Ecto neural progenitor cell (in vitro differentiated cells): ENCODE results near the gene TBC1D2.
A peak's percentile ranks its signal among the peaks of the same experiment; 100 is the strongest.

Experiments used
- DNase-seq: peaks from one replicate; pipeline ENCODE4 v3.0.0-alpha.2; 2018; ENCODE audit warnings: low spot score

Gene TBC1D2

DNA sequence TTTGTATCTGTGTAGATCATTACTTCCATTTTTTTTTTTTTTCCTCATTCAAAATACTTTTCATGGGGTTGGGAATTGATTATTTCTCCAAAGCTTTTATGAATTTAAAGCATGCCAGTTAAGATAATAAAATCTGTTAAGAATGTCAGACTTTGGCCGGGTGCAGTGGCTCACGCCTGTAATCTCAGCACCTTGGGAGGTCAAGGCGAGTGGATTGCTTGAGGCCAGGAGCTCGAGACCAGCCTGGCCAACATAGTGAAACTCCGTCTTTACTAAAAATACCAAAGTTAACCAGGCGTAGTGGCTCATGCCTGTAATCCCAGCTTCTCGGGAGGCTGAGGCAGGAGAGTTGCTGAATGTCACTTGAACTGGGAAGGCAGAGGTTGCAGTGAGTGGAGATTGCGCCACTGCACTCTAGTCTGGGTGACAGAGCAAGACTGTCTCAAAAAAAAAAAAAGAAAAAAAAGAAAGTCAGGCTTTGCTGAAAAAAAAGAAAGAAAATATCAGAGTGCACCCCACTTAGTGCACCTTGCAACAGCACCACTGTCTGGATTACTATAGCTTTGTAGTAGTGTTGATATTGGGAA, 18.5 kb downstream of the TBC1D2 start:
- DNase-seq, result no peak

DNA sequence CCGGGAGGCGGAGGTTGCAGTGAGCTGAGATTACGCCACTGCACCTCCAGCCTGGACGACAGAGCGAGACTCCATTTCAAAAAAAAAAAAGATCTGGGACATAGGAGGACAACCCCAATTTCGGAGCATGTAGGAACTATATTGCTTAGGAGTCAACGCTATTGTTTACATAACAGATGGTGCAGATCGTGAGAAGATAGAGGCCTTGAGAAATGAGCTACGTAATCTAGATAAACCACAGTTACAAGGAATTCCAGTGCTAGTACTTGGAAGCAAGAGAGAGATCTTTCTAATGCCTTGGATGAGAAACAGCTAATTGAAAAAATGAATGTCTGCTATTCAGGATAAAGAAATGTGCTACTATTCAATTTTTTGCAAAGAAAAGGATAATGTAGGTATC, 20.3 kb downstream of the TBC1D2 start:
- no peak for DNase-seq

DNA sequence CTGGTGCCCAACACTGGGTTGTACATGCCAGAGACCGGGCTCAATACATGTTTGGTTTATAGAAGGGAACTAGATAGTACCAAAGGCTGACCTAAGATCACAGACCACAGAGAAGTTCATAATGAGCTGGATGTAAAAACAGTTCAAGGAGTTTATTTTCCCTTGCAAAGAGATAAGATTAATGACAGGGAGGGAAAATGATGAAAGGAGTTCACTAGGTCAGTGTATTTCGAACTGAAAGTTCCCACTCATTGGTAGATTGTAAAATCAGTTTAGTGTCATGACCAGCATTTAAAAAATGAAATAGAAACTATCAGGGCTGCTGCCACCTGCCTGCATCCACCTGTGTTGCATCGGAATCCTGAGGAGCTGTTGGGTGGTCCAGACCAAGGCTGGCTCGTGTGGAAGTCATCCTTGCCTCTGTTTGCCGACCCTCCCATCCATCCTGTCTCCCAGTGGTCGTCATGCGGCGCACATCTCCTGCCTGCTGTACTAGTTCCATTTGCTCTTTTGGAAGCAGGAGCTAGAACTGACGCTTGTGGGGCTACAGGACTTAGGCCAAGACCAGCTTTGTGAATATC, 21.1 kb downstream of the TBC1D2 start:
- no peak for DNase-seq

DNA sequence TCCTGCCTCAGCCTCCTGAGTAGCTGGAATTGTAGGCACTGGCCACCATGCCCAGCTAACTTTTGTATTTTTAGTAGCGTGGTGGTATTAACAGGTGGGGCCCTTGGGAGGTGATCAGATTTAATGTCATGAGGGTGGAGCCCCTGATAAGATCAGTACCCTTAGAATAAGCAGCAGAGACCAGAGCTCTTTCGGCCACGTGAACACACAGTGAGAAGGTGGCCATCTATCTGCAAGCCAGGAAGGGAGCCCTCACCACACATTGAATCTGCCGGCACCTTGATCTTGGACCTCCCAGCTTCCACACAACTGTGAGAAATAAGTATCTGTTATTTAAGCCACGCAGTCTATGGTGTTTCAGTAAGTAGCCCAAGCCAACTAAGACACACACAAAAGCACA, 22.5 kb downstream of the TBC1D2 start:
- DNase-seq, result no peak

DNA sequence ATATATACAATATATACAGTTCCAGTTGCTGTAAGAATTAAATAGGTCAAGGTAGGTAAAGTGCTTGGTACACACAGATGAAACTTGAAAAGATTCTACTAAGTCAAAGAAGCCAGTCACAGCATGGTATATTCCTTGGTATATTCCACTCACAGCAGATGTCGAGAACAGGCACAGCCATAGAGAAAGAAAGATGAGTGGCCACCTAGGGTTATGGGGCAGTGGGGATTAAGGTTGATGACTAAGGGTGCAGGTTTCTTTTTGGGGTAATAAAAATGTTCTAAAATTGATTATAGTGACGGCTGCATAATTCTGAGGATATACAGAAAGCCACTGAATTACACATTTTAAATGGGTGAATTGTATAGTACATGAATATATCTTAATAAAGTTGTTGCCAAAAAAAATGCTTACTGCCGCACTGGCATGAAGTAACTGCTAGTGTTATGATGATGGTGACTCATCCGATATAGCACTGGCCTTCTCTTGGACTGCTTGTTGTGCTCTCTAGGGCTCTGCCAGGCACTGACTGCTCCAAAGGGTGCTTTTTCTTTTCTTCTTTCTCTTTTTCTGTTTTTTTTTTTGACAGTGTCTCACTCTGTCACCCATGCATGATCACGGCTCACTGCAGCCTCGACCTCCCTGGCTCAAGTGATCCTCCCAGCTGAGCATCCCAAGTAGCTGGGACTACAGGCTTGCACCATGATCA, 23.5 kb downstream of the TBC1D2 start:
- no peak for DNase-seq

DNA sequence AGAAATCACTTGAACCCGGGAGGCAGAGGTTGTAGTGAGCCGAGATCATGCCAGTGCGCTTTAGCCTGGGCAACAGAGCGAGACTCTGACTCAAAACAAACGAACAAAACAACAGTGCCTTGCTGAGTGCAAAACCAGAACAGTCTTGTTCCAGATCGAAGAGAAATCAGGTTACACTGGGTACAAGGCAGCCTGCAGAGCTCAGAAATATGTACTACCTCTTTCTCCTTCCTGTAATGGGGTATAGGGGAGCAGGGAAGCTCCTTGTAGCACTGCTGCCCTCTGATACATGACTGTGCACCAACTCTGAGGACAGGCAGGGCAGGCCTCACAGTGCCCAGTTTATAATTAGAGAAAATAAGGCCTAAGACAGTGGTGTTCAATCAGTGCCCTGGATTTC, 24.7 kb downstream of the TBC1D2 start:
- DNase-seq, result no peak

DNA sequence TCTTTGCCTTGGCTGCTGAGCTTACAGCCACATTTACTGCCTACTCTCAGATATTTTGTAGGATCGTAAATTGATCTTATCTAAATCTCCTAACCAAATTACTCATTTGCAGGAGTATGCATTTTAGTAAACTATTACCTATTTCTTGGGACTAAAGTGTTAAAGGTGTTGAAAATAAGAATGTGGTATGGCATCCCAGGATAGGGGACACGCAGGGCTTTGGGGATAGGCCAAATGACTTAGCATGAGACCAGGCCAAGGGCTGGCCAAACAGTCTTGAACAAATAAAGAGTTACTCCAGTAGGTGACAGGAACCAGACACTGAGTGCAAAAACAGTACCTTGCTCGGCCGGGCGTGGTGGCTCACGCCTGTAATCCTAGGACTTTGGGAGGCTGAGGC, 25.1 kb downstream of the TBC1D2 start:
- no peak for DNase-seq

DNA sequence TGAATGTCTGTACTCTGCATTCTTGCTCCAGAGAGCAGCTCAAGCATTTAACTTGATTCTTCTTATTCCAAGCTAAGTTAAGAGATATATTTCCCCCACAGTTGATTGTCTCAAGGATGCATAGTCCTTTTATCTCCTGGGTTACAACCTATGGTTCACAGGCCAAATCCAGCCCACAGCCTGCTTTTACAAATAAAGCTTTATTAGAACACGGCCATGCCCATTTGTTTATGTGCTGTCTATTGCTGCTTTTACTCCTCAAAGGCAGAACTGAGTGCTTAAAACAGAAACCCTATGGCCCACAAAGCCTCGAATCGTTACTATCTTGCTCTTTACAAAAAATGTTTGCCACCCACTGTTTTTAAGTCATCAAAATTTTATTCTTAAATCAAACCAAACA, 25.8 kb downstream of the TBC1D2 start:
- DNase-seq, result no peak

DNA sequence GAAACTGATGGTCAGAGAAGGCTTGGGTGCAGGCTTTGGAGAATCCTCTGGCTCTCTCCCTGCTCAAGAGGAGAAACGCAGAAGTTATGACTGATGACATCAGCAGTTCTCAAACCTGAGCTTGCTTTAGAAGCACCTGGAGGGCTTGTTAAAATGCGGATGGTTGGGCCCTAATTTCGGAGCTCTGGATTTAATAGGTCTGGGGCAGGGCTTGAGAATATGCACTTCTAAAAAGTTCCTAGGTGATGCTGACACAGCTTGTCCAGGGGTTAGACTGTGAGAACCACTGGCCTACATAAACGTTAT, 26.4 kb downstream of the TBC1D2 start:
- no peak for DNase-seq

DNA sequence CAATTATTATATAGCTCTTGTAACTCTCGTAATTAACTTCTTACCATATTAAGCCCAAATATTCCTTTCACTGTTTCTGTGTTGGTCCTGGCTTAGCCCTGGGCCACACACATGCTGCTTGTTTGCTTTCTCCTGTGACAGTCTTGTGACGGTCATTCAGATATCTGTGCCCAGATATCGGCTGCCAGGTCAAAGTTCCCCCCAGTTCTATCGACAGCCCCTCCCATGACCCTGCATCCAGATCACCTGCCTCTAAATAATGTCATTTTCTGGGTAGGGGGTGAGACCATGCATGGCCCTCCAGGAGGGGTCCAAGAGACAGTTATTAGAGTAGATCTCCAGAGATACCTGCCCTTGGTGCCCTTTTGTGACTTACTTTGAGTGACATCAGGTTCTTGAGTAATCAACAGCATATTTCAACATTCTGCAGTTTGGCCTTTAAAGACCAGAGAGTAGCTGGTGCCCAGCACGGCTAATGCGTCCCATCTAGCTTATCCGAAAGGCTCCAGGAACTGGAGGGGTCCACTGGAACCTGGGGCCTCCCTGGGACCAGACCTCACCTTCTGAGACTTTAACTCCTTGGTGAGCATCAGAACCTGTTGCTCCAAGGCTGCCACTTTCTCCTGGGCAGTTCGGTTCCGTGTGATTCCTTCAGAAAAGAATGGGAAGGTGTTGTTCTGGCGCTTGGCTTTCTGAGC, 26.9 kb downstream of the TBC1D2 start:
- DNase-seq, result no peak

DNA sequence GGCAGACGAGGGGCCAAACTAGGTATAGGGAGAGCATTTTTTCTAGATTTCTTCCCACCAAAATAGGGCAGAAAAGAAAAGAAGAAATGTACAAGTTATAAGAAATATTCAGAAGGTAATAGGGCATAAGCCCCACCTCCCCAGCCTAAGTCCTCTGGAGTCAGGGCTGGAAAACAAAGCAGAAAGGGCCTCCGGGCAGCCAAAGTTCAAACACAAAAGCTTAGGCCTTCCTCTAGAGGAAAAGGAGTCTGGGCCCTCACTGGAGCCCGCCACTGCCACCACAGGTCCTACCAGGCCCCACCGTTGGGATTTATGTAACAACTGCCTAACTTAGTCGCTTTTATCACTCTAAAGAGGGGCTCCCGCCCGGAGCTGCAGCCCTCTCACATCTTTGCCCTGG, 27.6 kb downstream of the TBC1D2 start:
- DNase-seq, result no peak

DNA sequence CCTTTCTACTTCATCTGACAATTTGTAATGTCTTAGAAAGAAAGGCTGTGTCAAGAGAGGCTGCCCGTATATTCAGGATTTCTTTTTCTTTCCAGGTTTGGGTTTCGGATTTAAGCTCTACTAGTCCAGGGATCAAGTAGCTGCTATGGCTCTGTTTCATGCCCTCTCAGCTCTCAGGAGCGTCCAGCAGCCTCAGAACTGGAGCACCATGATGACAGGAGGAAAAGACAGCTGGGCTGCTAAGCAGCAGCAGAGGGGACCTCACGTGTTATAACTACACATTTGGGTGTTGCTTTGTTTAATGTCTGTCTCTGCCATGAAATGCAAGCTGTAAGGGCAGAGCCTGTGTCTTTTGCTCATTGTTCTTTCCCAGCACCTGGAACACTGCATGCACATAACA, 28.5 kb downstream of the TBC1D2 start:
- DNase-seq, result no peak

DNA sequence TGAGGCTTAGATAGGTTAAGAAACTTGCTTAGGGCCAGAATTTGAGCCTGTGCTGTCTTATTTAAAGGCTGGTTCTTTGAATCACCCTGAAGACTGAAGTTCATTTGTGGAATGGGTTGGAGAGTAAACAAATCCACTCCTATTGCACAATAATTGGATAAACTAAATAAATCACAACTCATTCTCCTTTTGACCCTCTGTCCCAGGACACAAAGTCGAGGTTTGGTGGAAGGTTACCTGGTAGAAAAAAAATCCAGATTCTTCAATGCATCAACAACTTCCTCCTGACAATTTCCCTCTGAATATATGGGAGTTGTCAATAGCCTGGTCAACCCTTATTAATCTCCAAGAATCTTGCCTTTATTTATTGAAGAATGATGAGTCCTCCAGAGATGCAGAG, 28.9 kb downstream of the TBC1D2 start:
- no peak for DNase-seq

DNA sequence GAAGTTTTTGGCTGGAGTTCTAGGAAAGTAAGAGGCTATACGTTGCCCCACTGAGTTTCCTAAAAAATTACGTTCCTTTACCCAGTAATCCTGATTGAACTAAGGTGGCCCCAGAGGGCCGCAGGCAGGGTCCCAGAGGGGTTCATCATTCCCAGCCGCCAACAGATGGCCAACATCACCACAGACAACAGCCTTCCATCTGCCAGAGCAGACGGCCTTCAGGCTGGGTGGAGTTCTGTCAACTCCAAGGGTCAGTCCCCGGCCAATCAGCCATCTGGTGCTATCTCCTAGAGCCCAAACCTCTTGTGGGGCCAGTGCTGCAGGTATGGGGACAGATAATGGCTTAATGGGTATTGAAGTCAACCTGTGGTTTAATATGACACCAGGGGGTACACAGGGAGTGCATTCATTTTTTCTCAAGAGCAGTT, 30.4 kb downstream of the TBC1D2 start:
- no peak for DNase-seq

DNA sequence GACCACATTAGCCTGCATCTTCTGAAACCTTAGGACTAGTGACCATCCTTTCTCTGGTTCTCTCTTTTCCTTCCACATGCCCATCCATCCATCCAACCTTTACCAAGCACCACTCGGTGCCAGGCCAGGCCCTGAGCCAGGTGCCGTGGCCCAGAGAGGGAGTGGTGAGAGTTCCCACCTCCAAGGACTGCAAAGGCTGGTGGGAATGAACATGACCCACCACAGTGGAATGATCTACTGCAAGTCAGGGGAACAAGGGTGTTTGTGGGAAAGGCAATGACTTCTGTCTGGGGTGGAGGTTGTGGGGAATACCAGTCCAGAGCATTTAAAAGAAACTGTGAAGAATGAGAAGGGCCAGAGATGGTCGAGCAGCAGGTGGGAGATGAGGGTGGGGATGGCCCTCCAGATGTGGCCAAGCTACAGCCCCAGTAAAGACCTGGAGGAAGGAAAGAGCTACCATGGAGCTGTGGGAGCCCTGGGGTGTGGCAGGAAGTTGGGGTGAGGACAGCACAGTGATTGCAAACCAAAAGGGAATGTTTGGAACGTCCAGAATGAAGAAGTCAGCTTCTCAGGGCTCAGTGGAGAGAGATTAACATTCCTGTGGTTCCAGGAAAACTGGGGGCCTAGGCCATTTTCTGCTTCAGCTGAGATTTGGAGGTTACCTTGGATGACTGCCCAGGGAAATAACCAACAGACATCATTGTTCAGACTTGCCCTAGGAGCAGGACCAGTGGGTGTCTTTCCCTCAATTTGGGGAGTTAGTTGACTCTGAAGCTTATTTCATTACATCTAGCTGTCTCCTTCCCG, 32.4 kb downstream of the TBC1D2 start:
- no peak for DNase-seq

DNA sequence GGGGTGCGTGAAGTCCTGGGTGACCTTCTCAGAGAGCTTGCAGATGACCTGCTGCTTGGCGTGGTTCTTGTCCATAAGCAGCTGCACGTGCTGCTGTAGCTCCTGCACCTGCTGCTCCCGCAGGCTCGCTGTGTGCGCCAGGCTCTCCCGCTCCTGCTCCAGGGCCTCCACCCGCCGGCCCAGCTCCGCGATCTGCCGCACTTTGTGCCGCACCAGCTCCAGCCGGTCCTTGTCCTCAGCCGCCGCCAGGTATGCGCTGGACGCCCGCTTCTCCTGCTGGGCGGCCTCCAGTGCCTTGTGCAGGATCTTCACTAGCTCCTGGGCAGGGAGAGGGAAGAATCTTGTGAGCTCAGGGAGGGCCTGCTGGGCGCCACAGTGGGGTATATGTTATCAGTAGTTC, 34.5 kb downstream of the TBC1D2 start:
- DNase-seq, result no peak

DNA sequence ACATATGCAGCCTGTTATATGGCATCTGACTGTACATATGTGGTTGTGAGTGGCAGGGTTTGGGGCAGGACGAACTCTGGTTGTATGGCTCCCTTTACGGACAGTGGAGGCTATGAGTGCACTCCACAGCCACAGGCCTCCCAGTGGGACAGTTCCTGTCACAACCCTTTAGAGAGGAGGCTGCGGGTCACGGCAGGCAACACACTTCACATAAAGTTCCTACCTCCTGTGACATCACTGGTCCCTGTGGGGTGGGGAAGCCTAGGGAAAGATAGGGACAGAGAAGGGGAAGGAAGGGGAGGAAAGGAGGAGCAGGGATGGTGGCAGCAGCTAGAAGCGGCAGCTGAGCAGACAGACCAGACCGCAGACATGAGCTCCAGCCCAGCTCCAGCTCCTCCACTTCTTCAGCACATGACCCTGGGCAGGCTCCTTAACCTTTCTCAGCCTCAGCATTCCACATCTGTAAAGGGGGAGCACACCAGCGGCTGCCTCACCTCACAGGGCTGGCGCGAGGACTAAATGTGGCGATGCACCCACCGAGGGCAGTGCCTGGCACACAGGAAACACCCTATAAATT, 35.6 kb downstream of the TBC1D2 start:
- no peak for DNase-seq

DNA sequence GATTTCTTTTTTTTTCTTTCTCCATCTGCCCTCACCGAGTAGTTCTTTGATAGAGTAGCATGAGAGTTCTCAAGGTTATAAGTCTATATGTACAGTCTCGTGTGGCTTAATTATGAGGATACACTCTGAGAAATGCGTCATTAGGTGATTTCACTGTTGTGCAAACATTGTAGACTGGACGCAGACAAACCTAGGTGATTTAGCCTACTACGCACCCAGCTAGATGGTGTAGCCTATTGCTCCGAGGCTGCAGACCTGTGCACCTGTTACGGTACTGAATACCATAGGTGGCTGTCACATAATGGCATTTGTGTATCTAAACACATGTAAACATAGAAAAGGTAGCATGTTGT, 36.1 kb downstream of the TBC1D2 start:
- DNase-seq, result no peak

DNA sequence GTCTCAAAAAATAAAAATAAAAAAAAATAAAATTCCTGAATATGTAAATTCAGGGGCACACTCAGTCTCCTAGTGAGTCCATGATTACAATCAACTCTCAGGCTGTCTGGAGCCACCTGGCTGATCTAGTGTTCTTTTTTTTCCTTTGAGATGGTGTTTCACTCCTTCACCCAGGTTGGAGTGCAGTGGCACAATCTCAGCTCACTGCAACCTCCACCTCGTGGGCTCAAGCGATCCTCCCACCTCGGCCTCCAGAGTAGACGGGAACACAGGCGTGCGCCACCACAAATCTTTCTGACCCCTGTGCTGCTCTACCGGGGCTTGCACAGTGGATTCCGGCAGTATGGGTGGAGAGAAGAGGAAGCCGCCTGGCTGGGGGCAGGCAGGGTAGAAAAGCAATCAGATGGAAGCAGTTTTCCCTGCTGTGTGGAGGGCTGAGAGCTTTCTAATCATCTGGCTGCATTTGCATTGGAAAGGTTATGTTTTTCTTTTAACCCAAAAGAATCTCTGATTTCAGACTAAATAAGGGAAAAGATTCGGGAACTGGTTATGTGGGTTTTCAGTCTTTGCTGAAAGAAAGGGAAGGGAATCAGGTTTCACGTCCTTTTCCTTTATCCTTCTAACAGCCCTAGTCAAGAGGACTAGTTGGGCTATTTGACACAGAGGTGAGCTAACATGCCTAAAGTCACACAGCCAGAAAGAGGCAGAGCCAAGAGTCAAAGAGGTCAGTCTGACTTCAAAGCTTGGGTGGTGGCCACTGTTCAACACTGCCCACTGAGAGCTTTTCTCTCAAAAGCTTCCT, 36.7 kb downstream of the TBC1D2 start:
- no peak for DNase-seq

DNA sequence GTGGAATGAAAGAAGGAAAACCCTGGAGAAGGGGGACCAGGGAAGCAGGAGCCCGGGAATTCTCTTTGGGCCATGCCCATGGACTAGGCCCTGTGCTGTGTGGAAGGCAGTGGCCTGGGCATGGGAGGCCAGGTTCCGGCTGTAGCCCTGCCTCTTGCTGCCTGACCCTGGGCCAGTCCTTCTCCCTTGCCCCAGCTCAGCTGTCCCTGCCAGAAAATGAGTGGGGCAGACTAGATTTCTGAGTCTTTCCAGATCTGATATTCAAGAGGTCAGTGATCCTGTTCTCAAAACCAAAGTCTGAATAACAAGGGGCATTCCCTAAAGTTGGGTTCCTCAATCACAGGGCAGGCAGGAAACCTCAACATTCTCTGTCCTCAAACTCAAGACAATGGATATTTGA, 38.2 kb downstream of the TBC1D2 start:
- DNase-seq, result no peak

DNA sequence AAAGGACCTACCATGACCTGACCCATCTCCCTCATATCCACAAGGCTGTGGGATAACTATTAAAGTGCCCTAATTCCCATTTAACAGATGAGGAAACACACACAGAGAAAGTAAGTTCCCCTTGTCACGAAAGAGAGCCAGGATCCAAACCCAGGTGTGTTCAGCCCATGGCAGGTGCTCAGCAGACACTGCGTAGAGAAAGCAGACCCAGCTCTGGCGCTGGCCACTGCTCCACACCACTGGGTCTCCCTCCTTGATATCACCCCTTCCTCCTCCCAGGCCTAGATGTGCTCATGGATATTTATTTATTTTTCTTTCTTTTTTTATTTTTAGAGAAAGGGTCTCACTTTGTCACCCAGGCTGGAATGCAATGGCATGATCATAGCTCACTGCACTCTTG, 39.1 kb downstream of the TBC1D2 start:
- no peak for DNase-seq

DNA sequence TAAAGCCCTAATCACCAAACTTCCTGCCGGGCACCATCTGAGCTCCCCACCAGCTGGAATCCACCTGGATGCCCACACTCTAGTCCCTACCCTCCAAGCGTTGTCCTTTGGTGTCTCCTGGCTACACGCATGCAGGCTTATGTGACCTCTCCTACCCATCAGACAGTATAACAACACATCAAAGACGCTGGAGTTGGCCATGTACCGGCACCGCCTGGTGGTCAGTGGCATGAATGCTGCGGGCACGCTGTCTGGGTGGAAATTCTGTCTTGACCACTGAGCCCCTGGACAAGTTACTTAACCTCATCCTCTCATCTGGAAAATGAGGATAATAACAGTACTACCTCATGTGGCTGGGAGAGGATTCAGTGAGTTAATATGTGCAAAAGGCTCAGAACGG, 39.6 kb downstream of the TBC1D2 start:
- peak; percentile 66 for DNase-seq
